HepG2 (cell line): ENCODE data around the gene SETD5. TPM values are rescaled to one million over a fixed set of nuclear protein-coding genes. Genes with fewer than 3 reads are reported as not detected.
A peak's percentile ranks its signal among the peaks of the same experiment; 100 is the strongest.

ENCODE experiments used
- CC2D1A ChIP-seq: sonication (generic); formaldehyde crosslinking; IDR thresholded peaks from 2 replicates; pipeline ENCODE4 v1.8.1; 2023; ENCODE audit warnings: mild to moderate bottlenecking, missing genetic modification reagents
- GABPA ChIP-seq, 2 experiments: IDR thresholded peaks; 2 replicates each; pipeline ENCODE4 v1.6.1; 2011 to 2016; ENCODE audit warnings: low read depth in 2 of 2, low read length in 1 of 2, missing biosample characterization in 1 of 2, missing genetic modification characterization in 1 of 2
- GTF3A ChIP-seq: sonication (generic); formaldehyde crosslinking; conservative IDR thresholded peaks from 2 replicates; pipeline ENCODE4 v1.4.0; 2020; ENCODE audit warnings: mild to moderate bottlenecking, missing genetic modification reagents
- HNF4A ChIP-seq: sonication (generic); formaldehyde crosslinking; IDR thresholded peaks from 2 replicates; pipeline ENCODE4 v1.4.0; 2020; ENCODE audit warnings: missing genetic modification reagents
- IKZF1 ChIP-seq: fragments of 450-650 bp; IDR thresholded peaks from 2 replicates; pipeline ENCODE4 v1.7.1; 2016
- NAIF1 ChIP-seq: sonication (generic); formaldehyde crosslinking; IDR thresholded peaks from 2 replicates; pipeline ENCODE4 v1.5.0; 2020; ENCODE audit warnings: mild to moderate bottlenecking, missing genetic modification reagents, borderline replicate concordance
- PAWR ChIP-seq: sonication (generic); formaldehyde crosslinking; IDR thresholded peaks from 2 replicates; pipeline ENCODE4 v1.4.0; 2020; ENCODE audit warnings: missing genetic modification reagents, mild to moderate bottlenecking, borderline replicate concordance
- REXO4 ChIP-seq: sonication (generic); formaldehyde crosslinking; IDR thresholded peaks from 2 replicates; pipeline ENCODE4 v1.8.0; 2022; ENCODE audit warnings: missing genetic modification reagents, mild to moderate bottlenecking, borderline replicate concordance
- SIN3B ChIP-seq: fragments of 150-350 bp; IDR thresholded peaks from 2 replicates; pipeline ENCODE4 v1.6.1; 2014; ENCODE audit warnings: low read length
- SMAD1 ChIP-seq: sonication (generic); formaldehyde crosslinking; IDR thresholded peaks from 2 replicates; pipeline ENCODE4 v1.4.0; 2020; ENCODE audit warnings: missing genetic modification reagents, low read depth, mild to moderate bottlenecking, borderline replicate concordance
- TBX3 ChIP-seq: fragments of 450-650 bp; IDR thresholded peaks from 2 replicates; pipeline ENCODE4 v1.6.1; 2017; ENCODE audit warnings: antibody characterized with exemption, mild to moderate bottlenecking, inconsistent platforms, borderline replicate concordance
- TCF7 ChIP-seq: sonication (generic); IDR thresholded peaks from 2 replicates; pipeline ENCODE4 v1.6.1; 2016; ENCODE audit warnings: antibody characterized with exemption, low read depth
- ZNF17 ChIP-seq: sonication (generic); formaldehyde crosslinking; IDR thresholded peaks from 2 replicates; pipeline ENCODE4 v1.5.0; 2020; ENCODE audit warnings: mild to moderate bottlenecking, missing genetic modification reagents
- ZNF205 ChIP-seq: IDR thresholded peaks from 2 replicates; pipeline ENCODE4 v1.6.1; 2018; ENCODE audit warnings: missing biosample characterization, missing genetic modification reagents
- ZNF263 ChIP-seq: sonication (generic); formaldehyde crosslinking; IDR thresholded peaks from 2 replicates; pipeline ENCODE4 v1.4.0; 2020; ENCODE audit warnings: missing genetic modification reagents
- ZNF331 ChIP-seq: sonication (generic); formaldehyde crosslinking; IDR thresholded peaks from 2 replicates; pipeline ENCODE4 v1.4.0; 2020; ENCODE audit warnings: missing genetic modification reagents
- ZNF337 ChIP-seq: sonication (generic); formaldehyde crosslinking; IDR thresholded peaks from 2 replicates; pipeline ENCODE4 v1.5.1; 2020; ENCODE audit warnings: missing genetic modification reagents, low read depth, mild to moderate bottlenecking, borderline replicate concordance
- ZNF432 ChIP-seq: sonication (generic); formaldehyde crosslinking; IDR thresholded peaks from 2 replicates; pipeline ENCODE4 v1.5.0; 2020; ENCODE audit warnings: missing genetic modification reagents, mild to moderate bottlenecking, borderline replicate concordance
- ZNF501 ChIP-seq: sonication (generic); formaldehyde crosslinking; IDR thresholded peaks from 2 replicates; pipeline ENCODE4 v1.5.1; 2020; ENCODE audit warnings: mild to moderate bottlenecking, moderate library complexity, missing genetic modification reagents
- ZNF543 ChIP-seq: sonication (generic); formaldehyde crosslinking; IDR thresholded peaks from 2 replicates; pipeline ENCODE4 v1.4.0; 2020; ENCODE audit warnings: mild to moderate bottlenecking, missing genetic modification reagents
- ZNF547 ChIP-seq: sonication (generic); formaldehyde crosslinking; IDR thresholded peaks from 2 replicates; pipeline ENCODE4 v1.5.1; 2020; ENCODE audit warnings: mild to moderate bottlenecking, missing genetic modification reagents
- polyA plus RNA-seq, 8 experiments: library from polyadenylated mRNA; depleted of rRNA in 3 of 8; stranded (reverse) in 7 of 8; unstranded in 1 of 8; fragments of >200 nt; fragmentation: Illumina TruSeq in 4 of 8; extraction: Trizol in 4 of 8; gene quantifications; 2 replicates each; pipeline versions ENCODE4 v1.2.1 to v1.2.3, GENCODE V29; 2011 to 2016; ENCODE audit warnings: low read depth in 4 of 8, missing spikeins in 1 of 8, mixed read lengths in 1 of 8; ENCODE audit not compliant: insufficient read depth in 1 of 8
- total RNA-seq, 5 experiments: library from RNA; depleted of rRNA; stranded (reverse); fragments of >200 nt; fragmentation: Illumina TruSeq; extraction: Trizol; gene quantifications; 2 replicates each; pipeline ENCODE4 v1.2.3, GENCODE V29; 2016; ENCODE audit warnings: low read depth in 1 of 5
- TF ChIP-seq, protein P1 (sequence below): sonication (generic); formaldehyde crosslinking; IDR thresholded peaks from 2 replicates; pipeline ENCODE4 v1.5.0; 2020; ENCODE audit warnings: missing genetic modification reagents
- TF ChIP-seq, protein P2 (sequence below): sonication (generic); formaldehyde crosslinking; IDR thresholded peaks from 2 replicates; pipeline ENCODE4 v1.4.0; 2020; ENCODE audit warnings: mild to moderate bottlenecking, missing genetic modification reagents
- TF ChIP-seq, protein P3 (sequence below): sonication (generic); formaldehyde crosslinking; IDR thresholded peaks from 2 replicates; pipeline ENCODE4 v1.8.0; 2022; ENCODE audit warnings: mild to moderate bottlenecking, missing genetic modification reagents, borderline replicate concordance
- TF ChIP-seq, protein P4 (sequence below): IDR thresholded peaks from 2 replicates; pipeline ENCODE4 v1.6.1; 2016; ENCODE audit warnings: mild to moderate bottlenecking
- TF ChIP-seq, protein P5 (sequence below): sonication (generic); formaldehyde crosslinking; IDR thresholded peaks from 2 replicates; pipeline ENCODE4 v1.5.0; 2020; ENCODE audit warnings: missing genetic modification reagents, mild to moderate bottlenecking, borderline replicate concordance

SETD5 gene
- total and polyA plus RNA-seq, 2 of the 13 experiments (the other 11 are each of a cell fraction or from before 2014, with no cell fraction given): 46.8 to 95.8 TPM

DNA sequence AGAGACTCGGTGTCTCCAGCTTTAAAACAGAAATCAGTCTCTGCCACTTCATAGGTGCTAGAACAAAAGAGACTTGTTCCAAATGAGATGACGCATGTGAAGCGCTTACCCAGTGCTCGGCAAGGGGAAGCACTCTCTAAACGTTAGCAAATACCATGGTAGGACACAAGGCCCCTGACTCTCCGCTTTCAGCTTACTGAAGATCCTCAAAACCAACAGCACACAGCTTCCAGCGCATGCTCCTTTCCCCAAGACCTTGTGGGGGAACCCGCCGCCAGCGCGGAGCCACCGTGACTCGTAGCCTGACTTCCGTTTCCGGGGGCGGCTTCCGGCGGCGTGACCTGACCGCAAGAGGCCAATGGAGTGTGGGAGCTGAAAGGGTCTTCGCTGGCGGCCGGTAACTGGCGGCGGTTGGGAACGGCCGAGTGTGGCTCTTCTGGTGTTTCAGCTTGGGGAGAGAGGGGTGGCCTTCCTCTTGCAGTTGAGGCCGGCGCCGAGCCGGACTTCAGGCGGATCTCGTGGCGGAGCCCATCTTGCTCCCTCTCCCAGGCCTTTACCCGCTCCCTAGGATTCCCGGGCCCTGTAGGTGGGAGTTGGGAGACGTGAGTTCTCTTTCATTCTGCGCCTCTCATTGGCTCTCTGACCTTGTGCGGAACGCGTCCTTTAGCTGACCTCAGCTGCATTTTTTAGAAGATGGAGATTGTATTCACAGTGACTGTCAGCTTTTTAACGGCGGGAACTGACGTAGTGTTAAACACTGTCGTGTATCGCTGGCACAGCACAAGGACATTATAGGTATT, 34.5 kb upstream of the SETD5 start, which contains the start of gene THUMPD3 (continued):
- TF ChIP-seq, protein P1, sequence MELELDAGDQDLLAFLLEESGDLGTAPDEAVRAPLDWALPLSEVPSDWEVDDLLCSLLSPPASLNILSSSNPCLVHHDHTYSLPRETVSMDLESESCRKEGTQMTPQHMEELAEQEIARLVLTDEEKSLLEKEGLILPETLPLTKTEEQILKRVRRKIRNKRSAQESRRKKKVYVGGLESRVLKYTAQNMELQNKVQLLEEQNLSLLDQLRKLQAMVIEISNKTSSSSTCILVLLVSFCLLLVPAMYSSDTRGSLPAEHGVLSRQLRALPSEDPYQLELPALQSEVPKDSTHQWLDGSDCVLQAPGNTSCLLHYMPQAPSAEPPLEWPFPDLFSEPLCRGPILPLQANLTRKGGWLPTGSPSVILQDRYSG: 0 out of 2 replicates have a peak, but pooled peaks have one; percentile 70
- no peak for TF ChIP-seq CC2D1A (CRISPR knock-in tag)
- TF ChIP-seq, protein P2, sequence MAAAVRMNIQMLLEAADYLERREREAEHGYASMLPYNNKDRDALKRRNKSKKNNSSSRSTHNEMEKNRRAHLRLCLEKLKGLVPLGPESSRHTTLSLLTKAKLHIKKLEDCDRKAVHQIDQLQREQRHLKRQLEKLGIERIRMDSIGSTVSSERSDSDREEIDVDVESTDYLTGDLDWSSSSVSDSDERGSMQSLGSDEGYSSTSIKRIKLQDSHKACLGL: peak; percentile 90
- TF ChIP-seq ZNF337 (CRISPR knock-in tag): peak; percentile 71; the same call in 1 of the 2 replicates
- TF ChIP-seq, protein P3, sequence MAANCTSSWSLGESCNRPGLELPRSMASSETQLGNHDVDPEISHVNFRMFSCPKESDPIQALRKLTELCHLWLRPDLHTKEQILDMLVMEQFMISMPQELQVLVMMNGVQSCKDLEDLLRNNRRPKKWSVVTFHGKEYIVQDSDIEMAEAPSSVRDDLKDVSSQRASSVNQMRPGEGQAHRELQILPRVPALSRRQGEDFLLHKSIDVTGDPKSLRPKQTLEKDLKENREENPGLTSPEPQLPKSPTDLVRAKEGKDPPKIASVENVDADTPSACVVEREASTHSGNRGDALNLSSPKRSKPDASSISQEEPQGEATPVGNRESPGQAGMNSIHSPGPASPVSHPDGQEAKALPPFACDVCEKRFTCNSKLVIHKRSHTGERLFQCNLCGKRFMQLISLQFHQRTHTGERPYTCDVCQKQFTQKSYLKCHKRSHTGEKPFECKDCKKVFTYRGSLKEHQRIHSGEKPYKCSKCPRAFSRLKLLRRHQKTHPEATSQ: peak; percentile 90
- TF ChIP-seq ZNF432: no peak
- no peak for TF ChIP-seq SIN3B
- no peak; the same call in 1 of the 2 replicates for TF ChIP-seq ZNF543 (CRISPR knock-in tag)
- TF ChIP-seq HNF4A (CRISPR knock-in tag): 0 out of 2 replicates have a peak, but pooled peaks have one; percentile 7
- peak; percentile 83 for TF ChIP-seq ZNF331 (CRISPR knock-in tag)
- TF ChIP-seq, protein P4, sequence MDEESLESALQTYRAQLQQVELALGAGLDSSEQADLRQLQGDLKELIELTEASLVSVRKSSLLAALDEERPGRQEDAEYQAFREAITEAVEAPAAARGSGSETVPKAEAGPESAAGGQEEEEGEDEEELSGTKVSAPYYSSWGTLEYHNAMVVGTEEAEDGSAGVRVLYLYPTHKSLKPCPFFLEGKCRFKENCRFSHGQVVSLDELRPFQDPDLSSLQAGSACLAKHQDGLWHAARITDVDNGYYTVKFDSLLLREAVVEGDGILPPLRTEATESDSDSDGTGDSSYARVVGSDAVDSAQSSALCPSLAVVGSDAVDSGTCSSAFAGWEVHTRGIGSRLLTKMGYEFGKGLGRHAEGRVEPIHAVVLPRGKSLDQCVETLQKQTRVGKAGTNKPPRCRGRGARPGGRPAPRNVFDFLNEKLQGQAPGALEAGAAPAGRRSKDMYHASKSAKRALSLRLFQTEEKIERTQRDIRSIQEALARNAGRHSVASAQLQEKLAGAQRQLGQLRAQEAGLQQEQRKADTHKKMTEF (CRISPR knock-in tag): peak; percentile 90
- TF ChIP-seq, protein P5, sequence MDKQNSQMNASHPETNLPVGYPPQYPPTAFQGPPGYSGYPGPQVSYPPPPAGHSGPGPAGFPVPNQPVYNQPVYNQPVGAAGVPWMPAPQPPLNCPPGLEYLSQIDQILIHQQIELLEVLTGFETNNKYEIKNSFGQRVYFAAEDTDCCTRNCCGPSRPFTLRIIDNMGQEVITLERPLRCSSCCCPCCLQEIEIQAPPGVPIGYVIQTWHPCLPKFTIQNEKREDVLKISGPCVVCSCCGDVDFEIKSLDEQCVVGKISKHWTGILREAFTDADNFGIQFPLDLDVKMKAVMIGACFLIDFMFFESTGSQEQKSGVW (CRISPR knock-in tag): no peak
- peak; percentile 96 for TF ChIP-seq GABPA (IDR thresholded peaks at IDR 0.05; ENCODE audit: low read depth, low read length)
- peak; percentile 100 for TF ChIP-seq GABPA (CRISPR knock-in tag; IDR thresholded peaks at IDR 0.05; ENCODE audit: low read depth)
- TF ChIP-seq TCF7: no peak
- TF ChIP-seq PAWR (CRISPR knock-in tag): no peak
- peak; percentile 98 for TF ChIP-seq ZNF547 (CRISPR knock-in tag)
- no peak for TF ChIP-seq ZNF263 (CRISPR knock-in tag)
- no peak for TF ChIP-seq TBX3
- TF ChIP-seq ZNF17 (CRISPR knock-in tag): no peak
- TF ChIP-seq SMAD1 (CRISPR knock-in tag): peak; percentile 94; the same call in 1 of the 2 replicates
- TF ChIP-seq NAIF1: peak; percentile 53; the same call in 1 of the 2 replicates
- TF ChIP-seq ZNF205 (CRISPR knock-in tag): peak; percentile 71; the same call in 1 of the 2 replicates
- TF ChIP-seq REXO4 (CRISPR knock-in tag): no peak
- TF ChIP-seq ZNF501 (CRISPR knock-in tag): peak; percentile 94
- TF ChIP-seq GTF3A (CRISPR knock-in tag): peak; percentile 70; the same call in 1 of the 2 replicates
- TF ChIP-seq IKZF1: no peak
